Stimulated activated CD4-positive, alpha-beta T cell treated with anti-CD3 and anti-CD28 coated beads, Interleukin-12 subunit alpha, Interleukin-12 subunit beta, amount 100 ng/mL, for 4 hours (primary cell): ENCODE results near the gene DDOST.

ENCODE experiments used
- DNase-seq: peaks from one replicate; pipeline ENCODE4 v3.0.0-alpha.2; 2020

The DDOST gene

DNA sequence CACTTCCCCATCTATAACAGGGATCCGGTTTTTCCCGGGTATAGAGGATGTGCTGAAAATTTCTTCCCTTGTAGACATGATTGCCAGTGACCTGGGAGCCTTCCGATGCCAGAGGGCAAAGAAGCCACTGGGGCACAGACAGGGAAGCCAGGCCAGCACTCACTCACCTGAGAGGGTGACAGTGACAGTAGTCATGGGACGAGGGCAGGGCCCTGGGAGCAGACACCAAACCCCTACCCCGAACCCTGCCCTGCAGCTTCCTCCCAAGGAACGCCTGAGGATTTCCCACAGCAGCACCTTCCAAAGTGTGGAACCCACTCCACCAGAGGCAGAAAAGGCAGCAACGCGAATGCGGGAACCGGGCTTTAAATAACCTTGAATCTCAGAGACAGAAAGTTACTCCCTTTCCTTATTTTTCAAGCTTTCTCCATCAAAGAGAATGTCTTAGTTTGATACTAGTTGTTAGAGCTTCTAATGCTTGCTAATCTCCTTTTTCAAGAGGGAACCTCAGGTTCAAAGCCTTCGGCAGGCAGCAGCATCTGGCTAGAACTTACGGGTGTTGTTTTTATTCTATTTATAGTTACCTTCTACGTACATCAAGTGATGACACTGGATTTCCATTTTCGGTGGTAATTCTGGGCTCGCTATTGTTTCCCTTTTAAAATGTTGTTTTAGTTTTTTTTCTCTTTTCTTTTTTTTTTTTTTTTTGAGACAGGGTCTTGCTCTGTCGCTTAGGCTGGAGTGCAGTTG, 2.8 kb downstream of the DDOST start:
- no peak for DNase-seq

DNA sequence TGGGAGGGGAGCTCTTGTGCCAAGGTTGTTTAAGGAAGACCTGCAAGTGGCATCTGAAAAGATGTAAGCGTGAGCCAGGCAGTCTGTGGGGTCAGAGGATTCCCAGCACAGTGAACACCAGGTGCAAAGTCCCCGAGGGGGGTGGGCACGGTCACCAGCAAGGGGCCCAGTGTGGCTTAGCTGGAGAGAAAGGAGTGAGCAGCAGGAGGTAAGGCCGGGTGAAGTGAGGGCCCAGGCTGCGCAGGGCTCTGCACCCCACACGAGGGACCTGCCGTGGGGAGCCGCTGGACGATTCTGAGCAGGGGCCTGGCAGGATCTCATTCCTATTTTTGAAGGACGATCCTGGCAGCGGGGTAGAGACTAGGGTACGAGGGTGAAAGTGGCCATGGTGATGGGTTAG, 4.1 kb downstream of the DDOST start:
- no peak for DNase-seq

DNA sequence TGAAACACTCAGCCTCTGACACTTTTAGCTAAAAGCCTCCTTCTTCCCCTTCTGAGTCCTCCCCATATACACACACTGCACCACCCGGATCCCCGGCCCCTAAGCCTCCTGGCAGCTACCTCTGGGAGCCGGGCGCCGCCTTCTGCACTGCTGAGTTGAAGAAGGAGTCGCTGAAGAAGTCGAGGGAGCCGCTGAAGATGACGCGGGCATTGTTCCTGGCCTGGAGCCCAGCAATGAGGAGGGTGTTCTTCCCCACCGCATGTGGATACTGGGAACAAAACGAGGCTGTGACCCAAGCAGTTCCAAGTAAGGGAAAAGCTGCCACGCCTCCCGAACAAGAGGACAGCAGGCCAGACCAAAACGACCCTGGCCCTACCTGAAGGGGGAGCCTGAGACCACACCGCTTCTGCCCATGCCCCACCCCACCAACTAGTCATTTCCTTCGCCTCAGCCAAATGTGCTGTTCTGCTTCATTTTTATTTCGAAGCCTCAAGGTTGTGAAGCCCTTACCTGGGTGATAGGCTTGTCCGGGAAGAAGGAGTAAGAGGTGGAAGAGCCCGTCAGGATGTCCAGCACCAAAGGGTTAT, 7.0 kb downstream of the DDOST start:
- DNase-seq, result no peak

DNA sequence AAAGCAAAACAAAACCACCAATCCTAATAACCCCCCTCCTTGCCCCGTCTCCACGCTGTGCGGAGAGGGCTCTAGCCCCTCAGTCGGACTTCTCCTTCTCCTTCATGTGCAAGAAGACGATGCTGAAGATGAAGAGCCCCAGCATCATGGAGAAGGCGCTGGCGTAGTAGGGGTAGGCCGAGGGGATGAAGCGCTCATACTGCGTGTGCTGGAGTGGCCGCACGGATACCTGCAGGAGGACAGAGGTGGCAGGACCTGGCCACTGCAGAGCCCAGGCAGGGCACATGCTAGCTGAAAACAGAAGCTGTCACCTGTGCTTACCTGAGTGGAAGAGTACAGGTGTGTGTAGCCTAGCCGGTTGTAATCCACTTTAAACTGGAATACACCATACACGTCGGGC, 8.9 kb downstream of the DDOST start:
- DNase-seq, result no peak

DNA sequence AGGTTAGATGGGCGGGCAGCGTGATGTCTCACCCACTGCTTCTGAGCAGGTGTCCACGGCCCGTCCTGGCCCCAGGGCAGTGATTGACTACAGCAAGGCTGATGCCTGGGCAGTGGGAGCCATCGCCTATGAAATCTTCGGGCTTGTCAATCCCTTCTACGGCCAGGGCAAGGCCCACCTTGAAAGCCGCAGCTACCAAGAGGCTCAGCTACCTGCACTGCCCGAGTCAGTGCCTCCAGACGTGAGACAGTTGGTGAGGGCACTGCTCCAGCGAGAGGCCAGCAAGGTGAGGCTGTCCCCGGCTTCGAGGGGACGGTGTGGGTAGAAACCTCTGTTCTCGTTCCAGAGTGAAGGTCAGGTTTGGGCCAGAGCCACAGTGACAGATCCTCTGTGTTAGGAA, 12.2 kb downstream of the DDOST start:
- DNase-seq, result no peak

GRCh38 chr1:20648438-20648837, 12.7 kb downstream of the DDOST start:
- DNase-seq, result no peak

DNA sequence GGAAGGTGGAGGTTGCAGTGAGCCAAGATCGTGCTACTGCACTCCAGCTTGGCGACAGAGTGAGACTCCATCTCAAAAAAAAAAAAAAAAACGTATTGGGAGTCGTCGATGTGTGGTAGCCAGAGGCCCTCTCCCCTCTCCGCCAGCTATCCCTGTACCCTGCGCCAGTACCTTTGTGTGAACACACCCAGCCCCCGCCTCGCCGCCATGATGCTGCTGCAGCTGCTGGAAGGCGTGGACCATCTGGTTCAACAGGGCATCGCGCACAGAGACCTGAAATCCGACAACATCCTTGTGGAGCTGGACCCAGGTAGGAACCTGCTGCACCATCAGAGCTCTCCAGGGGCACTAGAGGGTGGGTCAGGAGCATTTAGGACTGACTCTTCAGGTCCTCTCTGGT, 15.8 kb downstream of the DDOST start:
- no peak for DNase-seq

GRCh38 chr1:20644416-20644815, 16.8 kb downstream of the DDOST start:
- DNase-seq, result no peak

DNA sequence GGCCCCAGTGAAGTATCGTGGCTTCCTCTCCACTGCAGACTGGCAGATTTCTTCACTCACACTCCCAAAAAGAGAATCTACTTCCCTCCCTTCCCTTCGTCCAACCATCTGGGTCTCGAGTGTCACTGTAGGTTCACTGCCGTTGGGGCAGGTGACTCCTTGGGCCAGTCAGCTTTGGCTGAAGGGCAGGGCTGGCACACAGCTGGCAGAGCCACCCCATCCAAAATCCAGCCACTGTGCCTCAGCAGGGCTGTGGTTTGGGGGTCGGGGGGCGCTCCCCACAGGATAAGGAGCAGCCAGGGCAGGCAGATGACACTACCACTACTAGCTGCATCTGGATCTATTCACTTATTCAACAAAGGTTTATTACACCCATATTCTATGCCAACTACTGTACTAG, 18.1 kb downstream of the DDOST start:
- DNase-seq, result no peak

GRCh38 chr1:20641975-20642374, 19.2 kb downstream of the DDOST start:
- no peak for DNase-seq

DNA sequence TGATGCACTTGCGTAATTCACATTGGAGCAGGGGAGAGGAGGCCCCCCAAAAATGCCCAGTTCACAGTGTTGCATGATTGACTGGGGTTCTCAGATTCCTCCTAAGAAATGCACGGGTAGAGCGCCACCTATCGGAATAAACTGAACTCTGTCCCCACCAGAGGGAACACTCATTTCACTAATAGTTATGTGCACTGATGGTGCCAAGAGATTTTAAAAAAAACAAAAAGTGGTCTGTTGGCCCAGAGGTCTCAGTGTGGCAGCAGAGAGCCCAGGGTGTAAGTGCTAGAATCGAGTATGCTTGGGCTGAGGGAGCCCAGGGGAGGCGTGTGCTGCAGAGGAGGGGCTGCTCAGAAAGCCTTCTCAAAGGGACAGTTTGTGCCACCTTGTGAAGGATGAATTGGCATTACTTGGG, 21.0 kb downstream of the DDOST start:
- DNase-seq, result peak; percentile 43

DNA sequence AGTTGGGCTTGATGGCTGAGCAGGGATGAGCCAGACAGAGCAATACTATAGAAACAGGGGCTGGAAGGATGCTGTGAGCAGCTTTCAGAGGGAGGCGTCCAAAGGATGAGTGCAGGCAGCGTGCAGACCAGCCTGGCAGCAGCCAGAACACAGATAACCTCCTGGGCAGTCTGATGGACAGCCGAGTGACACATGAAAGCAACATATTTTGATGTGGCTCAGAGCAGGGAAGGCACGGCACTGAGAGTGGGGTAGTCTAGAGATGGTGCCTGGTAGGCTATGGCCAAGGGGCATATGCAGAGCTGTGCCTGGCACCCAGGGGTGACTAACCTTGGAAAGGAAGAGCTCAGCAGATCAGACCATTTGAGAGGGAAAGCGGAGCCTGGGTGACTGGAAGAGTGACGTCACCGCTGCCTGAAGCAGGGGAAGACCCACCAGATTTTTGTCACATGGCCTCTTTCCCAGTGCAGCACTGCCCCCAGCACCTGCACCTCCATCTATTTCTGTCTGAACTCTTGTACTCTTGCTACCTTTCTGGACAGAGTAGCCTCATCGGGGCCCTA, 24.3 kb downstream of the DDOST start:
- no peak for DNase-seq

DNA sequence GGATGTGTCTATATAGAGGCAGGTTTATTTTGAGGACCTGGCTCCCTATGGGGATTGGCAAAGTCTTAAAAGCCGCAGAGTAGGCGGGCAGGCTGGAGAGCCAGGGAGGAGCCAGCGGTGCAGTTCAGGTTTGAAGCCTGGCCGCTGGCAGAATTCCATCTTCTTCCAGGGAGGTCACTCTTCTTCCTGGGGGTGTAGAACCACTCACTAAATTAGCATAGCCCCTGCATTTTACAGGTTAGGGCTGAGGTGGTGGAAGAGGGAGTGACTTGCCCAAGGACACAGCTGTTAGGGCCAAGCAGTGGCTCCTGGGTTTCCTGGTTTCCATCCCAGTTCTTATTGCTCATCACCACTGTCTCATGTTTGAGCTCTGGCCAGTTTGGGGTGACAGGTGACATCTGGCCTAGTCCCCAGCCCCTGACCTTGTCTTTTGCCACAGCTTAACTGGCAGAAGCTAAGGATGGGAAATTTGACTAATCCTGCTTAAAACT, 26.5 kb downstream of the DDOST start:
- DNase-seq, result no peak

DNA sequence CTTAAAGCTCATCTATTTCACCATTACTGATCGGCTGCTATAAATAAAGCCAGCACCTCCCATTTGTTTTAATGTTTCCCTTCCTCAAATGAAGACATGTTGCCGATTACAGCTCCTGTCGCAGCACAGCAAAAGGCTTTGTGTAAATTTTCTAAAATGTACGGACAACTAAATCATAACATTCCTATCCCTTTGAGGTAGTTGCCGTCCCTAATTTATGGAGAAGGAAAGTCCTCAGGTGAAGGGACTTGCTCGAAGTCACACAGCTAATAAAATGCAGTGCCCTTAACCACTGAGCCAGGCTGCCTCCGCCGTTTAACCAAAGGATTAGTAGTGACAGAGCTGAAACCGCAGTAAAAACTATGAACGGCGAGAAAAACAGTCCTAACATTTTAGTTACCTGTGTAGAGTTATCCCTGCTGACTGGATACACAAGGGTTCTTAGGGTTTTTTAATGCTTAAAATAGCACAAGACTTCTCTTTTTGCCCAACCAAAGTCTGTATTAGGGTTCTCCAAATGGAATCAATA, 27.0 kb downstream of the DDOST start:
- DNase-seq, result no peak

- peak; percentile 75 for DNase-seq
Observed at GRCh38 chr1:20633190-20634064, 27.7 kb downstream of the DDOST start, which contains the start of gene PINK1. Gene PINK1, plus strand, starts transcription at chr1:20633458. Its CDS starts 91 bp downstream, at chr1:20633549.

DNA sequence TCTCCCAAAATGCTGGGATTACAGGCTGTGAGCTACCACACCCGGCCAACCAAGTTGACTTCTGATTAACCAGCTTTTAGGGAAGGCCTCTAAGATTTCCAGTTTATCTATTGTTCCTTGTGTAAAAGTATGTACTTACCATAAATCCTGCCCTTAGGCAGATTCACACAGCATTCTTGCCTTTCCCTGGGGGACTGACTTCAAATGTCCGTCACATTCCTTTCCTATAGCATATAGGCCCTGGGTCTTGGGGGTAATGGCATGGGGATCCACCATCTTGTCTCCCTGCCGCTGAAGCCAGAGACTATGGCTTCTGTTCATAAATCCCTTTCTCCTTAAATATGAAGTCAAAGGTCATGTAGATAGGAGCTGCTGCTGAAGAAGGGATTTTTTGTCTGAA, 28.8 kb downstream of the DDOST start:
- DNase-seq, result no peak

DNA sequence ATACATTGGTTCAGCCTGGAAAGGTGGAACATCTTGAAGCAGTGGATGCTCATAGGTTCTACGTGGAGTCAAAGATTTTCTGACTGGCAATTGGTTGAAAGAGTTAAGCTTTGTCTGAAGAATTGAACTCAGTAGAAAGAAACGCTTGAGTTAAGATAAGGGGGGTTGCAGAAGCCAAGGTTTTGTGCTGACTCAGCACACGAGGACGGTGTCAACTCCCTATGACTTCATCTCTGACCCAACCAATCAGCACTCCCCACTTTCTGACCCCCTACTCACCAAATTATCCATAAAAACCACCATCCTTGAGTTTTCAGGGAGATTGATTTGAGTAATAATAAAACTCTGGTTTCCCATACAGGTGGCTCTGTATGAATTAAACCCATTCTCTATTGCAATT, 30.4 kb downstream of the DDOST start:
- no peak for DNase-seq

DNA sequence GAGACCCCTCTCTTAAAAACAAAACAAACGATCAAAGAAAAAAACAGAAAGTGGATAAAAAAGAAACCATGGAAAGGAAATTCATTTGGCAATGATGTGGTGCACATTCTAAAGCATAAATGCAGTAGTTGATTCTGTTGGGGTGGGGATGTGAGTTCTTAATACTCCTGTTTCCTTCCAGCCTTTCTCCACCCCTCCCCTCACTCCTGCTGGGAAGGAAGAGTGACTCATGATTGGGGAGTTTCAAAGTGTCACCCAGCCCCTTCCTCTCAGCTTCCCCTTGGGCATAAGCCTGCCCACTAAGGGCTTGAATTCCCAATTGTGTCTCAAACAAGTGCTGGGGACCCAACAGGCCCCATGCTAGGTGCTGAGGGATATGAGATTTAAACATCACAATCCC, 34.6 kb downstream of the DDOST start:
- DNase-seq, result no peak

DNA sequence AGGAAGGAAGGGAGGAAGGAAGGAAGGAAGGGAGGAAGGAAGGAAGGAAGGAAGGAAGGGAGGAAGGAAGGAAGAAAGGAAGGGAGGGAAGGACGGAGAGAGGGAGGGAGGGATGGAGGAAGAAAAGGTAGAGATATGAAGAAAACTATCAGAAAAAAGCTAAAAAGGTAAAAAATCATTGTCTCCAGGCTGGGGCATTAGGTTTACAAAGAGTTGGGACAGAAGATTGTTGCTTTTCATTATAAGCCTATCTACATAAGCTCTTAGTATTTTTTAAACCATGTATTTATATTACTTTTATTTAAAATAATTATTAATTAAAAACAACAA, 35.1 kb downstream of the DDOST start:
- no peak for DNase-seq

DNA sequence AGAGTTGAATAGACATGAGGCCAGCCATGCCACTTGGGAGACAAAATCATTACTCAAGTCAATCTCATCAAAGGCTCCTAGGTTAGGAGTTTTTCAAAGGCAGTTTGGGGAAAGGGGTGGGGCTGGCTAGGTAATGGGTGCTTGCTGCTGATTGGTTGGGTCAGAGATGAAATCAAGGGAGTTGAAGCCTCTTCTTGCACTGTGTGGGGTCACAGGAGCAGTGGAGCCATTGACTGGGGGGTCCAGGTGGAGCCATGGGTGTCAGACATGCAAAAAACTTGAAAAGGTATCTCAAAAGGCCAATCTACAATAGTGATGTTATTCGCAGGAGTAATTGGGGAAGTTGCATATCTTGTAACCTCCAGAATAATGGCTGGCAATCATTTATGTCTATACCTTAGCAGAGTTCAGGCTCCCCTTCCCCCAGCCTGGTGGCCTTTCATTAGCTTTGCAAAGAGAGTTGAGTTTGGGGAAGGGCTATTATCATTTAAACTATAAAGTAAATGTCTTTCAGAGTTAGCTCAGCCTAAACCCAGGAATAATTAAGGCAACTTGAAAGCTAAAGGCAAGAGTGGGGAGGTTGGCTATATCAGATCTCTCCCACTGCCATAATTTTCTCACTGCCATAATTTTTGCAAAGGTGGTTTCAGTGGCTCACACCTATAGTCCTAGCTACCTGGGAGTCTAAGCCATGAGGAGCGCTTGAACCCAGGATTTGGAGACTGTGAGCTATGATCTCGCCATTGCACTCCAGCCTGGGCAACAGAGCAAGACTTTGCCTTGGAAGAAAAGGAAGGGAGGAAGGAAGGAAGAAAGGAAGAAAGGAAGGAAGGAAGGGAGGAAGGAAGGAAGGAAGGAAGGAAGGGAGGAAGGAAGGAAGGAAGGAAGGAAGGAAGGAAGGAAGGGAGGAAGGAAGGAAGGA, 35.7 kb downstream of the DDOST start:
- no peak for DNase-seq

- no peak for DNase-seq
Observed at GRCh38 chr1:20624709-20625108, 36.5 kb downstream of the DDOST start.

GRCh38 chr1:20621012-20621411, 40.2 kb downstream of the DDOST start:
- no peak for DNase-seq
